ENCODE results near the gene NF1. TPM values are rescaled to one million over a fixed set of nuclear protein-coding genes. Genes with fewer than 3 reads are reported as not detected.

NF1 gene
- total RNA-seq, 4 donors from 2014 or later: 15.6 to 48.4 (median 26.9) TPM

DNA sequence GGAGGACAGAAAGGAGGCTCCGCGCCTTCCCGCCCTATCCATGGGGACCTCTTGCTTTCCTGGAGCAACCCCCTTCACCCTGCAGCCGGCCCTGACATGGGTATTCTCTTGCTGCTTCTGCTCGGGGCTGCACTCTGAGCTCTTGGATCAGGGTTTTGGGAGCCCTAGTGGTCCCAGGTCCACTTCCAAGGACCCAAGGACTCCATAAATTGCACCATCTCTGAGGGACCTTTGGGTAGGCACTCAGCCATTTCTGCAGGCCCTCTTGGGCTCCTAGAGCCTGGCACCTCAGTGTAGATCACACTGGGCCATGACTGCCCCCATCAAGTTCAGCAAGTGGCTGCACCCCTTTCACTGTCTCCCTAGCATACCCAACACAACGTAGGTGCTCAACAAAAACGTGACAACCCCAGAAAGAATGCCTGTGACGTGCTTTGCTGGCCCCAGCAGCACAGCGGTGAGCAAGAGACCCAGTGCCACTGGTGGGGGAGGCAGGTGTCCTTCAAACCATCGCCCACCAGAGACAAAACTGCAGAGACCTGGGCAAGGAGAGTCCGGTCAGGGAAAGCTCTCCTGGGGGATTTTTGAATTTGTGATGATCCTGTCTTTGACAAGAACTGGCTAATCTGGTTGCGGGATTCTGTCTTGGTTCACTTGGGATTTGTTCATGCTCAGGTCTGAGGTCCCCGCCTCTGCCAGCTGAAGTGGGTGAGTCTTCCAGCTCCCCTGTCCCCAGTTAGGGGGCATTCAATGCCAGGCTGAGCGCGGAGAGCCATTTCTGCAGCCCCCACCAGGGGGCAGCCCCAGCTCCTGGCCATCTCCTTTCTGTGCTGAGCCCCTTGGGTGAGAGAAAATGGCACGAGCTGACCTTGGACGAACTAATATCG is 294.2 kb downstream of the NF1 start:
- WGBS, 2 donors: 43 to 74% methylated on average over 9 to 12 of the region's 18 CpGs
- intact Hi-C loops (cut with DNase I): no loop called here
- H3K9me3 ChIP-seq: no peaks in the 10 kb centered on the region

DNA sequence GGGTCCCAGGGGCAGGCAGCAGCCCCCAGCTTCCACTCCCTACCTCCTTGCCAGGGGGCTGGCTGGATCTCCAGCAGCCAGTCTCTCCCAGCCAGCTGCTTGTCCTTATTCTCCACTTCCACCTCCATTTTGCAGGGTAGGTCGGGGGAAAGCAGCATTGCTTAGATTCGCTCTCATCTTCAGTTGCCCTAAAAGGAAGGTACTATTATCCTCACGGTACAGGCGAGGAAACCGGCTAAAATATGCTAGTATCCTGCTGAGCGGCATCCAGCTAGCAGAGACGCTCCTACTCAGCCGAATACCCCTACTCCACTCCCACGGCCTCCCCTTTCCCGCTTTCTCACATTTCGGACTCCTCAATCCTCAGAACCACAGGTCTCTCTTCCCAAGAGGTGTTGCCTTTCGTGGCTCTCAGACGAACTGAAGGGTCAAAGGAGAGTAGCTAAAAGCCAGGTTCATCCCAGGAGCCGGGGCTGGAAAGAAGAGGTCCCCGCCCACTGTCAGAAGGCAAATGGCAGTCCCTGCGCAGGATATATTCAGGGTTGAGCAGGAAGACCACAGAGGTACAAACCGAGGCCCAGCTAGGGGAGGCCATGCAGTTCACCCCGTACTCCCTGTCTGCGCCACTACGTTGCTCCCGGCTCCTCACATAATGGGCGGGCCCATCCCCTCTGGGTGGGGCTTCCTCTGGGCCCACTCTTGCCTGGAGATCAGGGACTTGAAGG is 295.0 kb downstream of the NF1 start:
- no peak for TF ChIP-seq POLR2A (IDR thresholded peaks at IDR 0.05)
- TF ChIP-seq, protein P1, sequence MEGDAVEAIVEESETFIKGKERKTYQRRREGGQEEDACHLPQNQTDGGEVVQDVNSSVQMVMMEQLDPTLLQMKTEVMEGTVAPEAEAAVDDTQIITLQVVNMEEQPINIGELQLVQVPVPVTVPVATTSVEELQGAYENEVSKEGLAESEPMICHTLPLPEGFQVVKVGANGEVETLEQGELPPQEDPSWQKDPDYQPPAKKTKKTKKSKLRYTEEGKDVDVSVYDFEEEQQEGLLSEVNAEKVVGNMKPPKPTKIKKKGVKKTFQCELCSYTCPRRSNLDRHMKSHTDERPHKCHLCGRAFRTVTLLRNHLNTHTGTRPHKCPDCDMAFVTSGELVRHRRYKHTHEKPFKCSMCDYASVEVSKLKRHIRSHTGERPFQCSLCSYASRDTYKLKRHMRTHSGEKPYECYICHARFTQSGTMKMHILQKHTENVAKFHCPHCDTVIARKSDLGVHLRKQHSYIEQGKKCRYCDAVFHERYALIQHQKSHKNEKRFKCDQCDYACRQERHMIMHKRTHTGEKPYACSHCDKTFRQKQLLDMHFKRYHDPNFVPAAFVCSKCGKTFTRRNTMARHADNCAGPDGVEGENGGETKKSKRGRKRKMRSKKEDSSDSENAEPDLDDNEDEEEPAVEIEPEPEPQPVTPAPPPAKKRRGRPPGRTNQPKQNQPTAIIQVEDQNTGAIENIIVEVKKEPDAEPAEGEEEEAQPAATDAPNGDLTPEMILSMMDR (IDR thresholded peaks at IDR 0.05): no peak
- H3K27me3 ChIP-seq: peaks cover 0 to 59% (median 6%) of the 10 kb centered on the region in 4 donors
- DNase-seq: no peak
- H3K27ac ChIP-seq: no peak overlapping the region
- intact Hi-C loops (cut with DNase I): no loop called here
- peaks cover 11 to 37% (median 15%) of the 10 kb centered on the region in 3 donors for H3K4me1 ChIP-seq
- no peaks in the 10 kb centered on the region for H3K36me3 ChIP-seq
- H3K4me3 ChIP-seq: no peak overlapping the region
- WGBS, 2 donors: 65% methylated on average over 13 to 15 of the region's 22 CpGs
- no peaks in the 10 kb centered on the region for H3K9me3 ChIP-seq

More for the DNA sequence above, 294.2 kb downstream of the NF1 start:
- H3K27me3 ChIP-seq: peaks cover 0 to 54% (median 6%) of the 10 kb centered on the region in 4 donors
- no peak overlapping the region for H3K27ac ChIP-seq
- peaks cover 11 to 37% (median 15%) of the 10 kb centered on the region in 3 donors for H3K4me1 ChIP-seq
- no peak for DNase-seq
- H3K4me3 ChIP-seq: no peak overlapping the region
- TF ChIP-seq, protein P1 (IDR thresholded peaks at IDR 0.05): peak; percentile 25 to 51 (median 34)
- TF ChIP-seq POLR2A (IDR thresholded peaks at IDR 0.05): no peak
- no peaks in the 10 kb centered on the region for H3K36me3 ChIP-seq

DNA sequence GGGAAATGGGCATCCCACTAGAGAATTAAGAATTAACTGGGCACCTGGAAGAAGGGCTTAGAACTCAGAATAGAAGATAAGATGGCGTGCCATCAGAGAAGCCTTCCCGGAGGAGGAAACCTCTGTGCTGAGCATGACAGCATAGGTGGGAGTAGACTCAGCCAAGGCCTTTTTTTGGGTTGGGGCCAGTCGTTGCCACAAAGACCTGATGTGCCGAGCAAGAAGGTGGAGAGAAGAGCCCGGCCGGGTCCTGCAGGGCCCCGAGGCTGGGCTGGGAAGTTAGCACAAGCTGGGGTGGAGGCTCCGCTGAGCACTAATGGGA is 295.6 kb downstream of the NF1 start:
- no peak overlapping the region for H3K27ac ChIP-seq
- 69 to 75% methylated on average over 8 of the region's 8 CpGs for WGBS, 2 donors
- intact Hi-C loops (cut with DNase I): no loop called here
- no peak for TF ChIP-seq POLR2A (IDR thresholded peaks at IDR 0.05)
- TF ChIP-seq, protein P1 (IDR thresholded peaks at IDR 0.05): no peak
- DNase-seq: no peak
- no peaks in the 10 kb centered on the region for H3K36me3 ChIP-seq
- H3K4me1 ChIP-seq: peaks cover 11 to 37% (median 15%) of the 10 kb centered on the region in 3 donors
- H3K4me3 ChIP-seq: no peak overlapping the region
- no peaks in the 10 kb centered on the region for H3K9me3 ChIP-seq
- H3K27me3 ChIP-seq: peaks cover 0 to 64% (median 6%) of the 10 kb centered on the region in 4 donors

DNA sequence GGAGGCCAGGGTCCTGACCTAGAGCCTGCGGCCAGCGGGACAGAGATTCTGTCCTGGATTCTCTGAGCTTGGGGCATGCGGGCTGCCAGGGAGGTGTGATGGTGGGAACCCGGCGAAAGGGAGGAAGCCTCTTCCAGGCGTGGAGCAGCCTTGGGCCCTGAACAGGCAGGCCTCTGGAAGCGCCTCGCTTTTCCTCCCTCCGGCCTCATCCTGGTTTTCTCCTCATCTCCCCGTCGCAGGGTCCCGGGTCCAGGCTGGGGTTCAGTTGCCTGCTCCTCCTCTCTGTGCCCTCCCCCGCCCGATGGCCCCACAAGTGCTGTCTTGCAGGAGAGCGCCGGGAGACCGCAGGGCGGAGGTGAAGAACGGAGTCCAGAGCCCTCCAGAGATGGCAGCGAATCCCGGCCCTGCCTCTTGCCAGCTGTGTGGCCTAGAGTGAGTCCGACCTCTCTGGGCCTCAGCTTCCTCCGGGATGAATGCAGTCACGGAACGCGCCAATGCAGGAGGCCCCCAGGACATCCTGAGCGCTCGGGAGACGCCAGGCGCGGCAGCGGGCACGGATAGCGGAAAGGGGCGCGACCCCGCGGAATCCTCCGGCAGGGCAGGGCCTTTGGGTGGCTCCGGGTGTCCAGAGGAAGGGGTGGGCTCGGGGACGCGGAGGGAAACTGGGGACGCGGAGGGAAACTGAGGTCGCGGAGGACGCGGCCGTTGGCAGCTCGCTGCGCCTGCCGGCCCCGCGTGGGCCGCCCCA is 296.1 kb downstream of the NF1 start:
- no peaks in the 10 kb centered on the region for H3K36me3 ChIP-seq
- 28 to 63% methylated on average over 6 to 12 of the region's 56 CpGs for WGBS, 2 donors
- DNase-seq: no peak
- no peak overlapping the region for H3K27ac ChIP-seq
- H3K4me1 ChIP-seq: peaks cover 11 to 37% (median 15%) of the 10 kb centered on the region in 3 donors
- TF ChIP-seq, protein P1 (IDR thresholded peaks at IDR 0.05): no peak
- no peak for TF ChIP-seq POLR2A (IDR thresholded peaks at IDR 0.05)
- H3K9me3 ChIP-seq: no peaks in the 10 kb centered on the region
- H3K27me3 ChIP-seq: peaks cover 0 to 70% (median 6%) of the 10 kb centered on the region in 4 donors
- peak overlapping the region; percentile 26 to 71 (median 42) for H3K4me3 ChIP-seq
- intact Hi-C loops (cut with DNase I): no loop called here
